ENCODE results near the gene CEP104.

The CEP104 gene

DNA sequence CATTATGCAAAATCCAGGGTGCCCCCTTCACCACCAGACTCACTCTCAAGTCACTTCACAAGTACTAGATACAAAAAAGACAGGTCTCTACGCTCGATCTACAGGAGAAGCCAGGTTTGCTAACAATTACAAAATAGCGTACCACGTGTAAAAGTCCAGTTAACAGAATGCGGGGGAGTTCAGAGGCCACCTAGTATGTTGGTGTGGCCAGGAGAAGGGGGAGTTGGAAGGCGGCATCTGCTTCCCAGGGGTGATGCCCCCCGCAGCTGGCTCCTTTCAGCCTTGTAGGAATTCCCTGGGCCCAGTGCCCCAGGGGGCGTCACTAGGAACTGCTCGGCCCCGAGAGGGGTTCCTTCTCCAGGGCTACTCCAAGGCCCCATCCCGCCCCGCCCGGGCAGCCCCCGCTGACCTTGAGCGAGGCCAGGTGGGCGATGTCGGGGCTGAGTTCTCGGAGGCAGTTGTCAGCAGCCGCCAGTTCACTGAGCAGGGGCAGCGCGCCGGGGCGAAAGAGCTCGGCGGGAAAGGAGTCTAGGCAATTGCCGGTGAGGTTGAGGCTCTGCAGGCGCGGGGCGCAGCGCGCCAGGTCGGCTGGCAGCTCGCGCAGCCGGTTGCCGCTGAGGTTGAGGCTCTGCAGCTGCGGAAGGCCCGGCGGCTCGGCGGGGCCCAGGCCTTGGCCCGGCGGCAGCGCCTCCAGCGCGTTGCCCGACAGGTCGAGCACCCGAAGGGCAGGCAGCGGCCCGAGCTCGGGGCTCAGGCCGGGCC lies 61.4 kb downstream of the CEP104 start:
- no peak for DNase-seq

DNA sequence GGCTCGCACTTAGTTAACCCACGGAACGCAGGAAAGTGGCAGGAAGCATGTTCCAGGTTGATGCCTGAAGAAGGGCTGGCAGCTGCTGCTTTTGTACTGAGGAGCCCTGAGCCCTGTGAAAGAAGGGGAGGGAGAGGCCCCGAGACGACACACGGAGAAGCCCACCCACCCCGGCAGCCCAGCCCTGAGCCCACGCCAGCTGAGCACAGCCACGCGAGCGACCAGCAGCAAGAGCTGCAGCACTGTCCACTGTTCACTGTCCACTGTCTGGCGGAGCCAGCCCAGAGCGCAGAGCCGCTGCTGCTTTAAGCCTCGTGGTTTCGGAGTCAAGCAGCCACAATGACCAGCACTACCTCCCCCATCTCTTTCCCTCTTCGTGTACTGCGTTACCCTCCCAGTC lies 66.1 kb downstream of the CEP104 start:
- DNase-seq: no peak

DNA sequence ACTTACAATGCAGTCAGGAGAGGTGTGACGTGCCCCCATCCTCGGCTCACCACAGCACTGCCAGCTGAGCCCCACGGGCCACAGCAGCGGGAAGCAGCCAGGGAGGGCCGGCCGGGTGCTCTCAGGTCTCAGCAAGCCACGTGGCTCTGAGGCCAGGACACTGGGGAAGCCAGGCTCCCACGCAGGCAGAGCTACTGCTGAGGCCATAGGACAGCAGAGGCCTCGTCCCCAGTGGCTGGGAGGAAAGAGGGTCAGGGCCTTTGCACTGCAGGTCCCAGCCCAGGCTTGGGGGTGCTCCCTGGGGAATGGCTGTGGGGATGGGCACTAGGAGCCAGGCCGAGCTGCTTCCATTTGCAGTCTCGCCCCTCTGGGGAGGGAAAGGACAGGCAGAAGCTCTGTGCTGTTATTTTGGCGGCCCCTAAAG lies 66.5 kb downstream of the CEP104 start:
- DNase-seq: no peak

DNA sequence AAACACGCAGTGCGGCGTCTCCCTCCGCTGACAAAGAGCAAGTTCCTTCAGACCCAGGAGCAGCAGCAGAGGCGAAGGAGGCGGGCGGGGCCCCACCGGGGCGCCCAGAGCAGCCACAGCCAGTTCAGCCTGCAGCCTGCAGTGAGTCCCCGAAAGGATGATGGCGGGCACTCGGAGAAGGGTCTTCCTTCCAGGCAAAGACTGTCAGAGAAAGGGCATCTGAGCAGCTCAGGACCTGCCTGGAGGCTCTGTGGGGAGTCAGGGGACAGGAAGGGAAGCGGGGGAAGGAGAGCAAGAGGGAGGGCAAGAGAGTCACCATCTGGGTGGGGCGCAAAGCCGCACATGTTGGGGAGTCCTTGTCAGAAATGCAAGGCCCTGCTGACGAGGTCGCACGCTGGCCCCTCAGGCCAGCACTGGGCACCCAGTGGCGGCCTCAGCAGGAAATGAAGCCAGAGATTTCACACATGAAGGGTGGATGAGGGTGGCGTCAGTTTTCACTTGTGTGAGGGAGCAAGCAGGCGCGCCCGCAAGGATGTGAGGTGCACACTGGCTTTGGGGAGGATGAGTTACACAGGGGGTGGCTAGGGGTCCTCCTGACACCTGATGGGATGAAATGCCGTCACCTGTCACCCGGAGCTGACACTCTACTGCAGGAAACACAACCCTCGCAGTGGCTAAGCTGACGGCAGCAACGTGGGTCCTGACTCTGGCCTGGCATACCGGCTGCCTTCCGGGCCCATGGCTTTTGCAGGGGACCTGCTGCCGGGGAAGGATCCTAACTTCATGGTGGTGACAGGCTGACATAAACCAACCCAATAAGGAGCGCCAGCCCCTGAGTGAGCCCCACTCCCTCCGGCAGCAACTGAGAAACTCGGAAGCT lies 67.3 kb downstream of the CEP104 start:
- no peak for DNase-seq

DNA sequence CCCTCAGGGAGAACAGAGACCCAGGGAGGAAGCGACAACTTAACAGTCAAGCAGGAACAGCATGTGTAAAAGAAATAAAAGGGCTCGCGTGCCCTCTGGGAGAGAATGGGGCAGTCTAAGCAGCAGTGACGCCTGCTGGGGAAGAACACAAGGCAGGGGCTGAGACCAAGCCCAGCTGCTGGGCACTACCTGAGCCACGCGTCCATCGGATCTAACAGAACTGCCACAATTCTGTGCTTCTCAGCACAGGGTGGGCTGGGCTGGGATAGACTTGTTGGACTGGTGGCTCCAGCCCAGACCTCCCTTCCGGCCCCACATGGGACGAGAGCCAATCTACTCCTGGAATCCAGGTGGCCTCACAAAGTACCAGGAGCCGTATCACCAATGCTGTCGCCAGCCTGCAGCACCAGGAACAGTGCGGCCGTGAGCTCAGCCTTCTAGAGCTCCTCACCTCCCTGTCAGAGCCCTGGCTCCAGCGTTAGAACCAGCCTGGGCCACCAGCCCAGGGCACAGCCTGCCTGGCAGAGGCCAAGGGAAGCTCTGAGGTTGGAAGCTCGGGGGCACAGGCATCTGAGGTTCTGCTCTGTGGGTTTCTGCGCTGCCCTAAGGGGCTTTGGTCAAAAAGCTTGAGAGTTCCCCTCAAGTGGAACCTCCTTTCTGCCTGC lies 68.1 kb downstream of the CEP104 start:
- no peak for DNase-seq

DNA sequence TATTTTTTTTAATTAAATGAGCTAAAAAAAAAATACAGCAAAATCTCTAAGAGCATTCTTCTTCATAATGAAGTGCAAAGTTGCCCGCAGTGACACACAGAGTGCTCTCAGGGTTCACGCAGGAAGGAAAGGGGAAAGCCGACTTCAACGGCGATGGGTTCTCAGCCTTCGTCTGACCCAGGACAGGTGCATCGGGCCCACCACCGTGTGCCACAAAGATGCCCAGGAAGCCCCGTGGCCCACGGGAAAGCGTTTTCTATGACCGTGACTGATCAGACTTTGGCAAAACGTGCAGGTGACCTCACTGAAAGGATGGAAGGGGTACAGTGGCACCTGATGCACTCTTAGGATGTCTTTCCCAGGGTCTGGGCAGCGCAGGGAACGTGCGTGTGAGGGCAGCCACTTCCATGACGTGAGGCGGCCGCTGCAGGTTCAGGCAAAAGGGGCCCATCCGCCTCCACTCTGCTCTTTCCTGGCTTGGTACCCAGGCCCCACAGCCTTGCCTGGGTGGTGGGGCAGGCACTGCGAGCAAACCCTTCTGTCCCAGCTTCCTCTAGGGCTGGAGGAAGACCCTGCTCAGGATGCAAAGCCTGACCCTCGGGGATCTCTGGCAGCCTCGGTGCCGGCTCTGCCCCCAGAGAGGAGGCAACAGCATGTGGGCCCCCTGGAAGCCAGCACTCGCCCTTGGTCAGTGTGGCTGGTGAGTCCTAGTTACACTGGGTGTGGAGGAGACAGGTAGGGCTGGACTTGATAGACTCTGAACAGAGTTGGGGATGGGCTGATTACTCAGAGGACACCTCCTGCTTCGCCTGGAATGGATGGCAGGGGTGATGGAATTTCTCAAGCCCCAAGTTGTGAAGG lies 69.0 kb downstream of the CEP104 start:
- DNase-seq: no peak

DNA sequence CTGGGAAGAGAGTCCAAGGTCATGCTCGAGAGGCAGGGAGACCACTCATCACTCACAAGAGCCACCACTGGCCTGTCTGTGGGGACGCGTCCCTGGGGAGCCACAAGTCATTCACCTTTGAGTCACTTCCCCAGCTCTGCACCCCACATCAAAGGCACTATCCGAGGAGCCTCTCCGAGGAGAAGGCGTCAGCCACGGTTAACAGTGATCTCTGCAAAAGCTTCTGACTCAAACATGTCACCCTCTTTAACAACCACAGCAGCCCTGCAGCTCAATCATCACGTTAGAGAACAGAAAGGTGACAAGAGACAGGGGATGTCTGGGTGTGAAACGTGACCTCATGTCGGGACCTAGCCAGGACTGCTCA lies 69.7 kb downstream of the CEP104 start:
- peak; percentile 47 for DNase-seq

DNA sequence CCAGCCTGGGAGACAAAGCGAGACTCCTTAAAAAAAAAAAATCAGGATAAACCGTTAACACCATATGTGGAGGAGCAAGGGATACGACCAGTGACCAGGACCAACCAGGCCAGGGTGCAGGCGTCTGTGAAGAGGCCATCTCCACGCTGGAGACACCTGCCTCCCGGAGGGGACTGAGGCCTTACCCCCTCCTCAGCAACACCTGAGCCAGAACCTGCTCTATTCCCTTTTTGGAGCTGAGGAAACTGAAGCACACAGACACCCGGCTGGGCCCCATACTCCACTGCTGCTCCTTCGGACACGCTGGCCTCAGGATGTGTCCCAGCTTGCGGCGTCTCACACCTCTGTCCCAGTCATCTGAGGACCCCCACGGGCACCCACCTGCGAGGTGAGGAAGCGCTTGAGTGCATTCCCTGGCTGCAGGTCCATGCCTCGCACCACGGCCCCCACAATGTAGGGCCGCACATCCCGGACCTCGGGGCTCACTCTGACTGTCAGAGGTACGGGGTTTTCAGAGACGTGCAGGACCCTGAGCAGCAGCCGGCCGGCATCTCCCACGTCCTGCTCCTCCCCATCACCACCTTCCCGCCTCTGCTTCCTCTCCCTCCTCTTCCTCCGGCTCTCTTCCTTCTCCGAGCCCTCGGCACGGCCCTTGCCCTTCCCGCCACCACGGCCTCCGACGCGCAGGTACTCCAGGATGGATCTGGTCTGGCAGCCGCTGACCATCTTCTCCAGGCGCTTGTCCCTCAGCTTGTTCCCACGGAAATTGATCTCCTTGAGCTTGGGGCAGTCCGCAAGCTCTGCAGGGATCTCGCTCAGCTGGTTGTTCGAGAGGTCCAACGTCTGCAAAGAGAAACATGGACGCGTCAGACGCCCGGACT lies 70.3 kb downstream of the CEP104 start:
- DNase-seq: no peak

DNA sequence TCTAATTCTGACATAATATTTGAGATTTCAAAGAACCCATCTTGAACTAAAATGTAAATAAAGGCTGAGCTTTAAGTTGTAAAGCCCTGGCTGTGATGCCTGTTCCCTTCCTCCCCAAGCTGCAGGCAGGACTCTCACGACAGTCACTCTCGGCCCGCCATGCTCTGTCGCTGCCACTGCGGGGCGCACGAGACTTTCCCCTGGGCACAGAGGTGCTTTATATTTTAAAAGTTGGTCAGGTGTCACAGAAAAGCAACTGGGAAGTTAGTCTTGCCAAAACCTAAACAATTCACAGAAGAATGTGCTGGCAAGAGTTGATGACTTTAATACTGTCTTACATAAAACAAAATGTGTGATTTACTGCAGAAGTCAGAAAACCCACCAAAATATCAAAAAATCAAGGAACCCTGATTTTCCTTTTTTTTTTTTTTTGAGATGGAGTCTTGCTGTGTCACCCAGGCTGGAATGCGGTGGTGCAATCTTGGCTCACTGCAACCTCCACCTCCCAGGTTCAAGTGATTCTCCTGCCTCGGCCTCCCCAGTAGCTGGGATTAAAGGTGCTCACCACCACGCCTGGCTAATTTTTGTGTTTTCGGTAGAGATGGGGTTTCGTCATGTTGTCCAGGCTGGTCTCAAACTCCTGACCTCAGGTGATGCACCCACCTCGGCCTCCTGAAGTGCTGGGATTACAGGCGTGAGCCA lies 71.4 kb downstream of the CEP104 start:
- no peak for DNase-seq

DNA sequence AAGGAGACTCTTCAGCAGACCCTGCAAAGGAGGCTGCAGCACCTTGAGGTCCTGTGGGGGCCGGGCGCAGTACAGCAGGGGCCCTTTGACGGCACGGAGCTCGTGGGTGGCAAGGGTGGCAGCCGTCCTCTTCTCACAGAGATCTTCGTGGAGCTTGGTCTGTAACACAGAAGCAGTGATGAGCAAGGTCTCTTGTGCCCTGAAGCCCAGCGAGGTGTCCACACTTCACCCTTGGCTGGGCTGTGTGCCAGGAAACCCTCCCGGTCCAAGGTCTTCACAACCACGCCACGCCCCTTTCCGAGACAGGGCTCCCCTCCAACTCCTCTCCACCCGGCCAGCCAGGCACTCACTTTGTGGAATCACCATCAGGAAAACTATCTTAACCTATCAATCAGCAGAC lies 72.0 kb downstream of the CEP104 start:
- no peak for DNase-seq

DNA sequence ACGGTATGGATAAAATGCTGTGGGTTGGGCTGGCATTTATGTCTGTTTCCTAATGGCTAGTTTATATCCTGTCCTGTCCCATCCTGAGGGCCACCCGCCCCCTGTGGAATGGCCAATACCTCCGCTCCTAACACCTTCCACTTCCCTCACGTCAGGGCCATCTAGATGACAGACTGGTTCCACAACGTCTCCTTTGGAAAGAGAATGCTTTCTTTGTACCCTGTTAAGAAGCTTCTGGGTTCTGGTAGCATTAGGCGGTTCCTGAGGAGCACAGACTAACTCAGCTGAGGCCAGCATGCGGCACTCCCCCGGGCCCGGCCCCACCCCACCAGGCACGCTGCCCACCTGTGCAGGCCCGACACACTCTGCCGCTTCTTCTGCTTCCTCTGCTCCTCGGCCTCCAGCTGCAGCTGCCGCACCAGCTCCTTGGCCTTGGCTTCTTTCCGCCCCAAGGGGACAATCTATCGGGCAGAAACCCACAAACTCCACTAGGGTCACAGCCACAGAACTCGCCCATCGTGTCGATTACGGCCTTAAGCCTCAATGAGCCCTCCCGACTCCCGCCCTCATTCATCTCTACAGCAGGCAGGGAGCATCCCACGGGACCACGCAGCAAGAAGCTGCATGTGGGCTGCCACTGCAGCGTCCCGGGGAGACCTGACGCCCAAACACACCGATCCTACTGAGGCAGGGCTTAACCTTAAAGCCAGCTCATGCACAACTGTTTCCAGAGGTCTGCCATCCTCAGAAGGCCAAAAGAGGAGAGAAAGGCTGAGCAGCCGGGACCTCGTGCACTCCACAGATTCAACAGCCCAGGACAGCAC lies 73.1 kb downstream of the CEP104 start:
- no peak for DNase-seq

DNA sequence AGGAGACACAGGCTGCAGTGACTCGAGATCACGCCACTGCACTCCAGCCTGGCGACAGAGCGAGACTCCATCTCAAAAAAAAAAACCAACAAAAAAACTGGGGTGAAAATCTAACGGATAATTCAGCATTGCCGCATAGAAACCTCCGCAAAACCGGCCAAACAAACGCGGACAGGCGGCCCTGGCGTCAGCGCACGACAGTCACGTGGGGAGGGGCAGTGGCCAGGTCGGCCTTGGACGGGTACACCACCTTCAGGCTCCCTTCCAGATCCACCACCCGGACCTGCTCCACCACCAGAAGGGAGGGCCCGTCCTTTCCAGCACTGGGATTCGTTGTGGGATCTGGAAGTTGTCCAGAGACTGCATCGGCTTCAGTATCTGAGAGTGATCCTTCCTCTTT lies 76.1 kb downstream of the CEP104 start:
- no peak for DNase-seq

DNA sequence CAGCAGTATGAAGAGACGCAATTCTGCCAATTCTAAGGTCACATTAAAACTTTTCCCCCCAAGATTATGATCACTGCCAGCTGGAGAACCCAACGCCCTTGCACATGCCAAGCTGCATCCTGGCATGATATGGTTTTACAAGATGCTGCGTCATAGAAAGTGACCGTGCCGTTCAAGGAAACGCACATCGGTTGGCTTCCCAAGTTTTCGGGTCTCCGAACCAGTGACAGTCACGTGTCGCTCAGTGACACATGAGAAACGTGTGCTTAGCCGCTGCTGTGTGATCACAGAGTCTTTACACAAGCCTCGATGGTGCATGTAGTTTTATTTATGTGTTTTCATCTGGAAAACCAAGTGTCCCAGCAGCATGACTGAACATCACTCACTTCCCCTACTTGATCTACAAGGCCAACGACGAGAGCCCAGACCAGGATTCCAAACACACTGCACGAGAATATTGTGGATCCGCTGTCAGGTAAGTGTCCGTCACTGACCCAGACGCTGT lies 77.0 kb downstream of the CEP104 start:
- DNase-seq: no peak

DNA sequence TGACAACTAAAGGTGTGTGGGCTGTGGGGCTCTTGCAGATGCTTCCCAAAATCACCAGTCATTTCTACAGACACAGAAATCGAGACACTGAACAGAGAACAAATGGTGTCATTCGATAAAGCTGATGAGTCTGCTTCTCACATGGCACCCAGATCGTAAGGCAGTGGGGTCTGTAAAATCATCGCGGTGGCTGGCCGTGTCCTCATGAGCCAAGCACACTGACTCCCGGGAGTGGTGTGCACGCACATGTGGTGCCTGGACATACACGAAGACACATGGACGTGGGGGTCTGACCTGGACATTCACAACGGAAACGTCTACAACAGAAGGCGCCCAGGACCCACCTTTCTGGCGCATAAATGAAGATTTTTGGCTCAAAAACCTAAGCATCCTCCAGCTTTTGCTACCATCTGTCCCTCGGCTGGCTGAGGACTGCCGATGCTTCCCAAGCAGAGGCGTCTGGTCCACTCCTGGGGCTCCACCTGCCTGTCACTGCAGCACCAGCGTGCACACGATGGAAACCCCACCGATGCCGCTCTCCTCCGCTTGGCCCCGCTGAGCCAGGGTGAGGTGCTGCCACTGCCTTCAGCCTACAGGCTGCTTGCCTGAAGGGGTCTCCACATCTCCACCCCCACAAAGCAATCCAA lies 77.6 kb downstream of the CEP104 start:
- DNase-seq: no peak

DNA sequence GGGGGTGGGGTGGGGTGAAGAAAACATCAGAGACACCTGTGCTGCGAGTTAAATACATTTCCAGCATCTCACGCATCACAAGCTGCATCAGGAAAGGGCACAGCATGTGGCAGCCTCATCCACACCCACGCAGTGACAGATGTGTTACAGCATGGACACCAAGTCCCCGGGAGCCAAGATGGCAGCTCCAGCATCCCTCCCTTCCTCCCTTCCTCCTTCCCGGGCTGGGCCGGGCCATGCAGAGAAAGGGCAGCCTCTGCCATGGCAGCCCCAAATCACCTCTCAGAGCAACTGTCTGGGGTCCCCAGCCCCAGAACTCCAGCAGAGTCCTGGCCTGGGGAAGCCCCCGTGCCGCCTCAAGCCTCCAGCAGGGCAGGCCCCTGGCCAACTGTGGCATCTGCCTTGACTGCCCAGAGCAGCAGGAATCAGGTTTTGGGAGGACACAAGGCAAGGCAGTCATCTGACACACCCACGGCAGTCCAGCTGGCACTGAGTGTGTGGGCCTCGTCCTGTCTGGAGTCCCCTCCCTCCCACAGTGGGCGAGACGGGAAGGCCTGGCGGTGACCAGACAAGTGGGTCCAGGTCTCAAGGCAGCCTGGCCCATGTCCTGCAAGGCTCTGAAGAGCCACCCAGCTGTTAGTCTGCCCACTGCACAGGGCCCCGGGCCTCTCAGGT lies 78.3 kb downstream of the CEP104 start:
- DNase-seq: no peak

DNA sequence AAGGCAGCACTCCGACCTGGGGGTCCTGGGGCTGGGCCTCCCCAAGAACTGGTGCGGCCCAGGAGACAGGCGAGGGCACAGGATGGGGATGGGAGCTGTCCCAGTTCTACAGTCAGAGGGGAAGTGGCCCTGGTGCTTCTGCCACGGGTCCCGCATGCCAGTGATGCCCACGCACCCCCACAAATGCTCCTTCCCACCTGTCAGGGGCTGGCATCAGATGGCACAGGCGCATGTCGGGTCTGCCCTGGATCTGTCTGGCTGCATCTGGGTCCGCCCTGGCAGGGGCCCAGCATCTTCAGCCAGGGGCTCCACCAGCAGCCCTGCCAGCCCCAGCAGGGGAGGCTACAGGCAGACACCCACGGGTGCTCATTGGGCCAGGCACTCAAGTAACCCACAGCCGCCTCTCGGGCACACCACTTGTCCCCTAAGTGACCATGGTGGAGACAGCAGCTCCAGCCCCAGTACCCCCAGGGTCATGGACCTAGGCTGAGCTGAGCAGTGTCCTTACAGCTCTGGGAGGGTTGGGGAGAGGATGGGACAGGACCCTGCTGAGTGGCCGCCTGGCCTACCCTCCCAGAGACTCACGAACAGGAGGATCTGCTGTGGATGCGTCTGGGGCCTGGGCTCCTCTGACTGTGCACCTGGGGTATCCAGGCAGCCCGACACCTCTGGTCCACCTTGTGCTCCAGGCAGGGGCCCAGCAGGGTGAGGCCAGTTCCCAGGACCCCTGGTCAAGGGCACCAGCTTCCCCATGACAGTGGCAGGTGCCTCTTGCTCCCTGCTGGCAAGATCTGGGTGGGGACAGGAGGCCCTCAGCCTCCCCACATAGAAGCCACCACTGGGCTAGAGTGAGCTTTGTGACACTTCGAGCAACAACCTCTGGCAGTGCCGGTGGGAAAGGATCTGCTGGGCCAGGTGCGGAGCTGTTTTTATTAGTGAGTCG lies 79.1 kb downstream of the CEP104 start:
- no peak for DNase-seq

DNA sequence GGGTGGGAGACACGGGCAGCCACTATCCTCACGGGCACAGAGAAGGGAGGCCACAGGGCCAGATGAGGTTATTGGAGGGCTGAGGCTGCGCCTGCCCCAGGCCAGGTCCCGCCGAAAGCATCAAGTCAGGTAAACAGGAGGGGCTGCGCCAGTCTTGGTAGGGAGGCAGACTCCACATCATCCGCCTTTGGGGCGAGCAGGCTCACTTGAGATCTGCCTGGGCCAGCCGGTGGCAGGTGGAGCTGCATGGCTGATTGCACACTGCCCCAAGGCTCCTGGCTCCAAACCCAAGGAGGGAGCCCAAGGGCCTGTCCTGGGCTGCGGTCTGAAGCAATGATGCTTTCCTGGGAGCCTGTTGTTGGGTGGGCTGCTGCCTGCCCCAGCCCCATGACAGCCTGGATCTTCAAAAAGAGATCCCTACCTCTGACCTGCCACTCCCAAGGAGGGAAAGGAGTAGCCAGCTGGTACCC lies 79.9 kb downstream of the CEP104 start:
- DNase-seq: no peak

Data from central memory CD4-positive, alpha-beta T cell (primary cell).